H9 (cell line): ENCODE results near the gene ACACB. TPM values are rescaled to one million over a fixed set of nuclear protein-coding genes. Genes with fewer than 3 reads are reported as not detected.

Experiments
- DNase-seq: peaks from one replicate; pipeline ENCODE4 v3.0.0-alpha.2; 2017
- H2AFZ ChIP-seq: one replicate; pipeline ENCODE4 v1.6.1; 2013; ENCODE audit warnings: mild to moderate bottlenecking, low read length, control low read depth, moderate library complexity
- H2AK5ac ChIP-seq: 2 replicates; pipeline ENCODE4 v1.6.1; 2013; ENCODE audit warnings: low read length, control low read depth, mixed read lengths; ENCODE audit not compliant: insufficient read length
- H2BK120ac ChIP-seq: one replicate; pipeline ENCODE4 v1.6.1; 2013; ENCODE audit warnings: low read depth, mild to moderate bottlenecking, low read length, control low read depth, inconsistent platforms; ENCODE audit not compliant: poor library complexity, severe bottlenecking
- H2BK12ac ChIP-seq: 2 replicates; pipeline ENCODE4 v1.6.1; 2013; ENCODE audit warnings: low read length, control low read depth, mixed read lengths, low read depth; ENCODE audit not compliant: insufficient read length
- H2BK15ac ChIP-seq: 2 replicates; pipeline ENCODE4 v1.6.1; 2013; ENCODE audit warnings: low read depth, low read length, control low read depth
- H2BK20ac ChIP-seq: one replicate; pipeline ENCODE4 v1.6.1; 2013; ENCODE audit warnings: low read depth, mild to moderate bottlenecking, low read length, control low read depth, inconsistent platforms; ENCODE audit not compliant: poor library complexity, severe bottlenecking
- H2BK5ac ChIP-seq: 2 replicates; pipeline ENCODE4 v1.6.1; 2013; ENCODE audit warnings: low read length, control low read depth, mixed read lengths; ENCODE audit not compliant: insufficient read length
- H3K14ac ChIP-seq: 2 replicates; pipeline ENCODE4 v1.6.1; 2013; ENCODE audit warnings: low read length, control low read depth; ENCODE audit not compliant: insufficient read depth
- H3K18ac ChIP-seq: 2 replicates; pipeline ENCODE4 v1.6.1; 2013; ENCODE audit warnings: low read depth, mild to moderate bottlenecking, mixed read lengths, low read length, control low read depth; ENCODE audit not compliant: insufficient read length
- H3K23ac ChIP-seq: 2 replicates; pipeline ENCODE4 v1.6.1; 2013; ENCODE audit warnings: low read length, control low read depth, mixed read lengths, low read depth; ENCODE audit not compliant: insufficient read length
- H3K23me2 ChIP-seq: 2 replicates; pipeline ENCODE4 v1.6.1; 2013; ENCODE audit warnings: low read depth, mild to moderate bottlenecking, mixed read lengths, low read length, control low read depth; ENCODE audit not compliant: insufficient read length, poor library complexity, severe bottlenecking
- H3K27ac ChIP-seq: 2 replicates; pipeline ENCODE4 v1.5.1; 2013; ENCODE audit warnings: low read length, control low read depth, mixed read lengths, low read depth; ENCODE audit not compliant: insufficient read length
- H3K27me3 ChIP-seq: 2 replicates; pipeline ENCODE4 v1.6.1; 2013; ENCODE audit warnings: low read length, control low read depth, inconsistent platforms; ENCODE audit not compliant: insufficient read depth
- H3K4ac ChIP-seq: 2 replicates; pipeline ENCODE4 v1.6.1; 2013; ENCODE audit warnings: low read depth, mild to moderate bottlenecking, control low read depth, inconsistent platforms, low read length, moderate library complexity
- H3K4me1 ChIP-seq: 2 replicates; pipeline ENCODE4 v1.6.1; 2013; ENCODE audit warnings: low read length, control low read depth, inconsistent platforms; ENCODE audit not compliant: insufficient read depth
- H3K4me2 ChIP-seq: 2 replicates; pipeline ENCODE4 v1.6.1; 2013; ENCODE audit warnings: low read length, control low read depth, mixed read lengths; ENCODE audit not compliant: insufficient read length, insufficient read depth
- H3K56ac ChIP-seq: 2 replicates; pipeline ENCODE4 v1.6.1; 2013; ENCODE audit warnings: low read depth, mild to moderate bottlenecking, mixed read lengths, low read length, control low read depth; ENCODE audit not compliant: insufficient read length
- H3K79me1 ChIP-seq: 2 replicates; pipeline ENCODE4 v1.6.1; 2013; ENCODE audit warnings: low read depth, mild to moderate bottlenecking, moderate library complexity, low read length, control low read depth, inconsistent platforms; ENCODE audit not compliant: insufficient read depth, poor library complexity, severe bottlenecking
- H3K79me2 ChIP-seq: 2 replicates; pipeline ENCODE4 v1.6.1; 2013; ENCODE audit warnings: low read length, control low read depth, inconsistent platforms; ENCODE audit not compliant: insufficient read depth
- H3K9ac ChIP-seq: 2 replicates; pipeline ENCODE4 v1.6.1; 2013; ENCODE audit warnings: low read length, control low read depth, mixed read lengths; ENCODE audit not compliant: insufficient read length; ENCODE audit errors: extremely low read depth
- H3K9me3 ChIP-seq: one replicate; pipeline ENCODE4 v1.6.1; 2013; ENCODE audit warnings: low read depth, low read length, inconsistent platforms; ENCODE audit not compliant: control insufficient read depth
- H3T11ph ChIP-seq: one replicate; pipeline ENCODE4 v1.6.1; 2013; ENCODE audit warnings: mild to moderate bottlenecking, low read length, control low read depth, inconsistent platforms
- H4K20me1 ChIP-seq: one replicate; pipeline ENCODE4 v1.6.1; 2013; ENCODE audit not compliant: control insufficient read depth, insufficient read length, insufficient read depth
- H4K5ac ChIP-seq: 2 replicates; pipeline ENCODE4 v1.6.1; 2013; ENCODE audit warnings: low read depth, mild to moderate bottlenecking, mixed read lengths, low read length, control low read depth; ENCODE audit not compliant: insufficient read length
- H4K8ac ChIP-seq: replicated peaks from 2 replicates; pipeline ENCODE4 v1.6.1; 2013; ENCODE audit warnings: low read length, control low read depth, mixed read lengths, low read depth; ENCODE audit not compliant: insufficient read length
- H4K91ac ChIP-seq: 2 replicates; pipeline ENCODE4 v1.6.1; 2013; ENCODE audit warnings: low read depth, mild to moderate bottlenecking, moderate library complexity, mixed read lengths, low read length, control low read depth; ENCODE audit not compliant: insufficient read length
- H3K27ac Mint-ChIP-seq, 3 experiments: 2 replicates in 2 of 3; 3 replicates in 1 of 3; pipeline ENCODE4 v1.8.0; 2020 to 2021; ENCODE audit warnings: mixed read lengths in 3 of 3, mild to moderate bottlenecking in 1 of 3, moderate library complexity in 1 of 3
- H3K27me3 Mint-ChIP-seq: 2 replicates; pipeline ENCODE4 v1.8.0; 2021; ENCODE audit warnings: low read depth, mild to moderate bottlenecking, moderate library complexity, mixed read lengths
- H3K36me3 Mint-ChIP-seq, 3 experiments: 2 replicates in 2 of 3; 3 replicates in 1 of 3; pipeline ENCODE4 v1.8.0; 2020 to 2021; ENCODE audit warnings: low read depth in 3 of 3, mixed read lengths in 3 of 3; ENCODE audit not compliant: insufficient read depth in 1 of 3
- H3K4me1 Mint-ChIP-seq, 2 experiments: 2 replicates each; pipeline ENCODE4 v1.8.0; 2020; ENCODE audit warnings: mixed read lengths in 2 of 2
- H3K4me3 Mint-ChIP-seq, 2 experiments: 2 replicates in 1 of 2; 3 replicates in 1 of 2; pipeline ENCODE4 v1.8.0; 2020 to 2021; ENCODE audit warnings: mild to moderate bottlenecking in 2 of 2, mixed read lengths in 2 of 2, moderate library complexity in 1 of 2
- H3K9me3 Mint-ChIP-seq, 2 experiments: 2 replicates in 1 of 2; 3 replicates in 1 of 2; pipeline ENCODE4 v1.8.0; 2020; ENCODE audit warnings: mild to moderate bottlenecking in 2 of 2, mixed read lengths in 2 of 2, moderate library complexity in 1 of 2
- WGBS: extraction: QIAGEN DNeasy Blood & Tissue Kit; methylation state at CpG from one replicate; pipeline ENCODE4 v1.1.7; 2013; ENCODE audit warnings: missing lambda C conversion rate, low lambda C conversion rate, mixed read lengths; ENCODE audit not compliant: insufficient read length; ENCODE audit errors: extremely low coverage; 5-methylcytosine and 5-hydroxymethylcytosine counted together
- total RNA-seq: library from RNA; stranded (reverse); gene quantifications from 2 replicates; pipeline ENCODE4 v1.2.1, GENCODE V29; 2021
- TF ChIP-seq, protein P1 (sequence below): fragments of 200-600 bp; sonication (generic); conservative IDR thresholded peaks from 3 replicates; pipeline ENCODE4 v1.8.0; 2021; ENCODE audit warnings: antibody characterized with exemption, mild to moderate bottlenecking

ACACB gene
- total RNA-seq, 1 experiment from 2014 or later = 14.2 TPM

DNA sequence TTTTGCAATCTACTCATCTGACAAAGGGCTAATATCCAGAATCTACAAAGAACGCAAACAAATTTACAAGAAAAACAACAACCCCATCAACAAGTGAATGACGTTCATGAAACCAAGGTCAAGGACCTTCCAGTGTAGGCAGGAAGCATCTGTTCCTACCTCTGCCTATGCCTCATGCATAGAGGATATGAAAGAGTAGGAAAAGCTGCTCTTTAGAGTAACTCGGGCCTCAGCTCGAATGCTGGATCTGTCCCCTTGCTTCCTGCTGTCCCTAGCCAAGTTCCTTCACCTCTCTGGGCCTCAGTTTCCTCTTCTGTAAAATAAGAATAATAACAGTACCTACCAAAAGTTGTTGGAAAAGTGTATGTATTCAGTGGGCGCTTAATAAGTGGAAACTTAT is 127.7 kb downstream of the ACACB start:
- Histone ChIP-seq H3K4me2 (no peak overlapping the region), H4K8ac (no peak overlapping the region), H3K23ac (no peak overlapping the region), H2BK5ac (no peak overlapping the region), H2BK120ac (no peak overlapping the region), H3K27me3 (no peaks in the 10 kb centered on the region), H3K27ac (no peak overlapping the region), H4K20me1 (peaks cover 4% of the 10 kb centered on the region), H3K18ac (no peak overlapping the region), H2BK12ac (no peak overlapping the region), H3K79me1 (no peaks in the 10 kb centered on the region), H2AFZ (no peak overlapping the region), H2BK20ac (no peak overlapping the region), H2BK15ac (no peak overlapping the region), H3K23me2 (no peaks in the 10 kb centered on the region), H4K91ac (no peak overlapping the region), H3K9me3 (no peaks in the 10 kb centered on the region), H2AK5ac (no peak overlapping the region), H3K4ac (no peak overlapping the region), H4K5ac (no peak overlapping the region), H3K79me2 (no peaks in the 10 kb centered on the region), H3K14ac (no peak overlapping the region), H3K4me1 (no peaks in the 10 kb centered on the region), H3K56ac (no peak overlapping the region), H3K9ac (no peak overlapping the region), H3T11ph (no peak overlapping the region)
- H3K27me3 Mint-ChIP-seq = no peaks in the 10 kb centered on the region
- H3K27ac Mint-ChIP-seq = peak overlapping the region in 1 of 3 experiments; percentile 81; a peak in 1 of 7 replicates
- peaks cover 0 to 34% (median 26%) of the 10 kb centered on the region in 3 experiments; a peak in 5 of 7 replicates for H3K36me3 Mint-ChIP-seq
- no CpG with 5 or more reads among the region's 5 CpGs for WGBS
- TF ChIP-seq, protein P1, sequence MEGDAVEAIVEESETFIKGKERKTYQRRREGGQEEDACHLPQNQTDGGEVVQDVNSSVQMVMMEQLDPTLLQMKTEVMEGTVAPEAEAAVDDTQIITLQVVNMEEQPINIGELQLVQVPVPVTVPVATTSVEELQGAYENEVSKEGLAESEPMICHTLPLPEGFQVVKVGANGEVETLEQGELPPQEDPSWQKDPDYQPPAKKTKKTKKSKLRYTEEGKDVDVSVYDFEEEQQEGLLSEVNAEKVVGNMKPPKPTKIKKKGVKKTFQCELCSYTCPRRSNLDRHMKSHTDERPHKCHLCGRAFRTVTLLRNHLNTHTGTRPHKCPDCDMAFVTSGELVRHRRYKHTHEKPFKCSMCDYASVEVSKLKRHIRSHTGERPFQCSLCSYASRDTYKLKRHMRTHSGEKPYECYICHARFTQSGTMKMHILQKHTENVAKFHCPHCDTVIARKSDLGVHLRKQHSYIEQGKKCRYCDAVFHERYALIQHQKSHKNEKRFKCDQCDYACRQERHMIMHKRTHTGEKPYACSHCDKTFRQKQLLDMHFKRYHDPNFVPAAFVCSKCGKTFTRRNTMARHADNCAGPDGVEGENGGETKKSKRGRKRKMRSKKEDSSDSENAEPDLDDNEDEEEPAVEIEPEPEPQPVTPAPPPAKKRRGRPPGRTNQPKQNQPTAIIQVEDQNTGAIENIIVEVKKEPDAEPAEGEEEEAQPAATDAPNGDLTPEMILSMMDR = no peak
- DNase-seq = no peak
- no peak overlapping the region for H3K4me3 Mint-ChIP-seq
- H3K9me3 Mint-ChIP-seq = no peaks in the 10 kb centered on the region
- H3K4me1 Mint-ChIP-seq = no peaks in the 10 kb centered on the region
